Hepatocyte (in vitro differentiated cells): ENCODE measurements around the gene DNAJC16. TPM values are rescaled to one million over a fixed set of nuclear protein-coding genes. Genes with fewer than 3 reads are reported as not detected.

Experiments used
- DNase-seq: peaks from one replicate; pipeline ENCODE4 v3.0.0-alpha.2; 2016; ENCODE audit warnings: low spot score
- H2AFZ ChIP-seq: fragments of 200-600 bp; sonication (generic); 2 replicates; pipeline ENCODE4 v1.6.0; 2016; ENCODE audit warnings: antibody characterized with exemption, mild to moderate bottlenecking
- H3K27ac ChIP-seq: fragments of 200-600 bp; sonication (generic); 2 replicates; pipeline ENCODE4 v1.5.1; 2016; ENCODE audit warnings: mild to moderate bottlenecking
- H3K27me3 ChIP-seq: fragments of 200-600 bp; sonication (generic); 2 replicates; pipeline ENCODE4 v1.6.1; 2016
- H3K36me3 ChIP-seq: fragments of 200-600 bp; sonication (generic); replicated peaks from 2 replicates; pipeline ENCODE4 v1.5.1; 2016; ENCODE audit warnings: low read depth; ENCODE audit not compliant: insufficient read depth
- H3K4me1 ChIP-seq: fragments of 200-600 bp; sonication (generic); 2 replicates; pipeline ENCODE4 v1.5.1; 2016; ENCODE audit warnings: mild to moderate bottlenecking, moderate library complexity; ENCODE audit not compliant: insufficient read depth
- H3K4me2 ChIP-seq: fragments of 200-600 bp; sonication (generic); 2 replicates; pipeline ENCODE4 v1.6.0; 2016
- H3K4me3 ChIP-seq: fragments of 200-600 bp; sonication (generic); 2 replicates; pipeline ENCODE4 v1.5.1; 2016; ENCODE audit warnings: mild to moderate bottlenecking
- H3K79me2 ChIP-seq: fragments of 200-600 bp; sonication (generic); 2 replicates; pipeline ENCODE4 v1.6.0; 2017; ENCODE audit warnings: mild to moderate bottlenecking
- H3K9me2 ChIP-seq: fragments of 200-600 bp; sonication (generic); replicated peaks from 2 replicates; pipeline ENCODE4 v1.6.0; 2017; ENCODE audit warnings: mild to moderate bottlenecking; ENCODE audit not compliant: insufficient read depth
- H3K9me3 ChIP-seq: fragments of 200-600 bp; sonication (generic); 2 replicates; pipeline ENCODE4 v1.5.1; 2016; ENCODE audit warnings: low read depth, mild to moderate bottlenecking
- H4K20me1 ChIP-seq: fragments of 200-600 bp; sonication (generic); 2 replicates; pipeline ENCODE4 v1.6.0; 2016; ENCODE audit warnings: mild to moderate bottlenecking; ENCODE audit not compliant: insufficient read depth, poor library complexity, severe bottlenecking
- CTCF ChIP-seq: fragments of 200-600 bp; sonication (generic); IDR thresholded peaks from 2 replicates; pipeline ENCODE4 v1.5.1; 2016; ENCODE audit warnings: antibody characterized with exemption, mild to moderate bottlenecking; ENCODE audit not compliant: poor library complexity
- EZH2 ChIP-seq: fragments of 200-600 bp; sonication (generic); IDR thresholded peaks from 2 replicates; pipeline ENCODE4 v1.6.1; 2016; ENCODE audit warnings: antibody characterized with exemption, mild to moderate bottlenecking, borderline replicate concordance
- EZH2phosphoT487 ChIP-seq: fragments of 200-600 bp; sonication (generic); IDR thresholded peaks from one replicate; pipeline ENCODE4 v1.6.1; 2018; ENCODE audit warnings: antibody characterized with exemption, mild to moderate bottlenecking, low read depth, moderate library complexity; ENCODE audit not compliant: unreplicated experiment, severe bottlenecking
- WGBS: methylation state at CpG from one replicate; pipeline ENCODE4 v1.1.6; 2016; ENCODE audit warnings: low lambda C conversion rate; ENCODE audit errors: missing lambda C conversion rate; 5-methylcytosine and 5-hydroxymethylcytosine counted together
- polyA plus RNA-seq: library from polyadenylated mRNA; unstranded; fragments of >200 nt; fragmentation: Nextera tagmentation; extraction: Ambion mirVana; gene quantifications from 2 replicates; pipeline ENCODE4 v1.2.1, GENCODE V29; 2016
- total RNA-seq: library from RNA; depleted of rRNA; stranded (reverse); fragments of >200 nt; gene quantifications from 2 replicates; pipeline ENCODE4 v1.2.3, GENCODE V29; 2014

Gene DNAJC16
- total and polyA plus RNA-seq, 2 experiments from 2014 or later: 9.6 to 21.1 TPM

GRCh38 chr1:15501208-15502032 is 25.2 kb upstream of the DNAJC16 start:
- WGBS: 61% methylated on average over 17 of the region's 17 CpGs
- Histone ChIP-seq H3K27me3 (no peaks in the 10 kb centered on the region), H3K9me3 (no peaks in the 10 kb centered on the region), H3K9me2 (no peaks in the 10 kb centered on the region), H3K36me3 (no peaks in the 10 kb centered on the region), H3K4me2 (no peak overlapping the region), H3K4me3 (no peak overlapping the region), H3K27ac (no peak overlapping the region), H4K20me1 (no peaks in the 10 kb centered on the region), H3K4me1 (no peaks in the 10 kb centered on the region), H3K79me2 (no peaks in the 10 kb centered on the region), H2AFZ (no peak overlapping the region)
- TF ChIP-seq EZH2phosphoT487: no peak
- TF ChIP-seq CTCF: peak; percentile 72
- TF ChIP-seq EZH2: no peak
- peak; percentile 78 for DNase-seq

GRCh38 chr1:15504436-15504835 is 22.2 kb upstream of the DNAJC16 start:
- Histone ChIP-seq H3K4me1 (no peaks in the 10 kb centered on the region), H3K4me3 (no peak overlapping the region), H3K9me2 (no peaks in the 10 kb centered on the region), H3K27me3 (no peaks in the 10 kb centered on the region), H3K4me2 (no peak overlapping the region), H3K27ac (no peak overlapping the region), H3K79me2 (no peaks in the 10 kb centered on the region), H2AFZ (no peak overlapping the region), H4K20me1 (no peaks in the 10 kb centered on the region), H3K36me3 (no peaks in the 10 kb centered on the region), H3K9me3 (no peaks in the 10 kb centered on the region)
- no peak for DNase-seq
- TF ChIP-seq EZH2: no peak
- TF ChIP-seq CTCF: no peak
- no peak for TF ChIP-seq EZH2phosphoT487
- WGBS: 98% methylated on average over 4 of the region's 4 CpGs

DNA sequence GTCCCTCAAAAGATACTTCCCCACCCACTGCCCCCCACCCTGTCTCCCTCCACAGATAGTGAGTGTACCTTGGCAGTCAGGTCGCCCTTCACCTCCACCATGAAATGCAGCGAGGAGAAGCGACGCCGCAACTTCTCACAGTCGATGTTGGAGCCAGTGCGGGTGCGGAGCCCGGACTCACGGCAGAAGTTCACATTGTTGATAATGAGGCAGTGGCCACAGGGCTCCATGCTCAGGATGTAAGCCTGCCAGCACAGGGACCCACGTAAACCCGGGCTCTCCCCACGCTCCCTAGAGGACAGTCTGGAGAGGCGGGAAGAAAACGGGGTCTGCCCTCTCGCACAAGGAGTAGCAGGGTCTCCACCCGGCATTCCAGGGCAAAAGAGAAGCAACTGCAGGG is 19.8 kb upstream of the DNAJC16 start:
- 96% methylated on average over 17 of the region's 17 CpGs for WGBS
- no peak overlapping the region for H3K4me2 ChIP-seq
- DNase-seq: no peak

More for the DNA sequence above, 19.8 kb upstream of the DNAJC16 start:
- Histone ChIP-seq H3K4me1 (no peaks in the 10 kb centered on the region), H3K9me2 (no peaks in the 10 kb centered on the region), H4K20me1 (no peaks in the 10 kb centered on the region), H3K36me3 (no peaks in the 10 kb centered on the region), H3K27me3 (no peaks in the 10 kb centered on the region), H3K4me3 (no peak overlapping the region), H2AFZ (no peak overlapping the region), H3K9me3 (no peaks in the 10 kb centered on the region), H3K27ac (no peak overlapping the region), H3K79me2 (no peaks in the 10 kb centered on the region)
- TF ChIP-seq EZH2phosphoT487 (no peak), CTCF (no peak), EZH2 (no peak)
